Mucosa of descending colon (tissue), 3 donors: ENCODE results near the gene RDH13. TPM values are rescaled to one million over a fixed set of nuclear protein-coding genes. Genes with fewer than 3 reads are reported as not detected.

Experiments used
- ATAC-seq: fragments of 200-7000 bp; cut with Tn5 transposase; one replicate; pipeline ENCODE4 v1.9.1; 2020; ENCODE audit warnings: mild to moderate bottlenecking, moderate library complexity
- DNase-seq, 3 donors: peaks; one replicate each; pipeline ENCODE4 v3.0.0-alpha.2; 2020
- H3K36me3 ChIP-seq: fragments of 200-600 bp; one replicate; pipeline ENCODE4 v1.8.0; 2021; ENCODE audit warnings: low read depth, mild to moderate bottlenecking
- H3K4me1 ChIP-seq: fragments of 200-600 bp; one replicate; pipeline ENCODE4 v1.8.0; 2021; ENCODE audit warnings: low read depth, mild to moderate bottlenecking
- H3K4me3 ChIP-seq: fragments of 200-600 bp; one replicate; pipeline ENCODE4 v1.8.0; 2021; ENCODE audit warnings: mild to moderate bottlenecking
- H3K9me3 ChIP-seq: fragments of 200-600 bp; one replicate; pipeline ENCODE4 v1.8.0; 2021; ENCODE audit warnings: mild to moderate bottlenecking
- CTCF ChIP-seq: fragments of 200-600 bp; IDR thresholded peaks from one replicate; pipeline ENCODE4 v1.8.0; 2022; ENCODE audit warnings: antibody characterized with exemption, mild to moderate bottlenecking
- intact Hi-C, 2 donors: fragments of 100-400 bp; cut with DNase I in 1 of 2; cut with micrococcal nuclease in 1 of 2; formaldehyde crosslinking; loops; one replicate each; pipeline versions ENCODE4 v1.11.0 to v1.11.1; 2022; cut with DNase I, micrococcal nuclease
- total RNA-seq, 3 donors: library from RNA; stranded (reverse); fragmentation: NEBNext Ultra II Directional in 2 of 3; extraction: Animal tissue kit (Norgen Biotek cat#: 25700) in 2 of 3; gene quantifications; one replicate each; pipeline versions ENCODE4 v1.2.1 to v1.2.4, GENCODE V29; 2021 to 2023
- donor health status: DM: no; HTN: no; CAD: no; lungs with moderate emphysema.
- donor health status: DM: no; HTN: no; CAD: no.
- donor health status: DM: no; HTN: yes; CAD: no.

The RDH13 gene
- total RNA-seq, 3 donors from 2014 or later = 46.1 to 59.5 (median 55.0) TPM

GRCh38 chr19:55047951-55048350 is 15.0 kb downstream of the RDH13 start:
- Histone ChIP-seq H3K4me3 (no peak overlapping the region), H3K9me3 (no peaks in the 10 kb centered on the region), H3K4me1 (no peaks in the 10 kb centered on the region), H3K36me3 (peaks cover 10% of the 10 kb centered on the region)
- ATAC-seq (no peak), DNase-seq (no peak)
- intact Hi-C loops = no loop called here
- no peak for TF ChIP-seq CTCF

- intact Hi-C loops = no loop called here
- DNase-seq (no peak), ATAC-seq (no peak)
- Histone ChIP-seq H3K4me1 (no peaks in the 10 kb centered on the region), H3K9me3 (no peaks in the 10 kb centered on the region), H3K4me3 (no peak overlapping the region), H3K36me3 (peaks cover 10% of the 10 kb centered on the region)
- no peak for TF ChIP-seq CTCF
Measured at GRCh38 chr19:55046975-55047622, 15.8 kb downstream of the RDH13 start.

- ATAC-seq (no peak), DNase-seq (no peak)
- no peak overlapping the region for H3K4me3 ChIP-seq
- TF ChIP-seq CTCF = no peak
- H3K36me3 ChIP-seq = peaks cover 7% of the 10 kb centered on the region
- H3K4me1 ChIP-seq = no peaks in the 10 kb centered on the region
- H3K9me3 ChIP-seq = no peaks in the 10 kb centered on the region
- intact Hi-C loops = no loop called here
Measured at GRCh38 chr19:55044771-55045716, 17.9 kb downstream of the RDH13 start.

- H3K36me3 ChIP-seq = peaks cover 7% of the 10 kb centered on the region
- TF ChIP-seq CTCF = no peak
Measured at GRCh38 chr19:55044286-55044685, 18.7 kb downstream of the RDH13 start.

GRCh38 chr19:55042688-55043087 is 20.3 kb downstream of the RDH13 start:
- ATAC-seq = no peak
- no peaks in the 10 kb centered on the region for H3K9me3 ChIP-seq
- no peak overlapping the region for H3K4me3 ChIP-seq
- peak in 1 of 3 donors; percentile 24 for DNase-seq
- H3K4me1 ChIP-seq = no peaks in the 10 kb centered on the region
- peaks cover 2% of the 10 kb centered on the region for H3K36me3 ChIP-seq
- TF ChIP-seq CTCF = no peak
- intact Hi-C loops = no loop called here

More at GRCh38 chr19:55044286-55044685, 18.7 kb downstream of the RDH13 start:
- DNase-seq (no peak), ATAC-seq (no peak)
- H3K4me1 ChIP-seq = no peaks in the 10 kb centered on the region
- intact Hi-C loops = no loop called here
- no peaks in the 10 kb centered on the region for H3K9me3 ChIP-seq
- H3K4me3 ChIP-seq = no peak overlapping the region
